Measurements from ENCODE around the gene GHRH. TPM values are rescaled to one million over a fixed set of nuclear protein-coding genes. Genes with fewer than 3 reads are reported as not detected.

The GHRH gene
- total RNA-seq, 1 donor from 2014 or later = not detected

DNA sequence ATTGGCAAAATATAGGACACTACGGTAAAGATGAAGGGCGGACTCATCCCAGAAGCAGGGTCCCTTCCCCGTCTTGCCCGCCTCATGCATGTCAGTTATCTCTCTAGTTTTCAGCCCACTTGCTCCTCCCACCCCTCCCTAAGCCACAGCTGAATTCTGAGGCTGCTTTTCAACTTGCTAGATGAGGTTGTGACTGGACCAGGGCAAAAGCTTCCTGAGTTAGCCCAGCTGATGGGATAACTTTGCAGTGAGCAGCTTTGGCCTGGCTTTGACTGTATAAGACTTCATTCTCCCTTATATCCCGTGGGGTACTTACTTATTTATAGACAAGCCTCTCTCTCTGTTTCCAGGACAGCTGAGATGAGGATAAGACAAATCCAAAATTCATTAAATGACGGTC, 23.2 kb downstream of the GHRH start:
- H3K36me3 ChIP-seq = peaks cover 0 to 62% of the 10 kb centered on the region in 2 donors
- peaks cover 19% of the 10 kb centered on the region for H3K4me1 ChIP-seq
- no peak for DNase-seq (ENCODE audit: extremely low spot score in 2 of 2)
- H3K27ac ChIP-seq = no peak overlapping the region
- no peak for TF ChIP-seq CTCF (IDR thresholded peaks at IDR 0.05)
- H3K9me3 ChIP-seq = no peaks in the 10 kb centered on the region
- no peaks in the 10 kb centered on the region for H3K27me3 ChIP-seq
- intact Hi-C loops (cut with DNase I) = no loop called here
- no peak overlapping the region for H3K4me3 ChIP-seq

- Histone ChIP-seq H3K27me3 (no peaks in the 10 kb centered on the region), H3K36me3 (peaks cover 0 to 69% of the 10 kb centered on the region in 2 donors), H3K4me3 (no peak overlapping the region), H3K27ac (no peak overlapping the region), H3K9me3 (no peaks in the 10 kb centered on the region), H3K4me1 (peaks cover 19% of the 10 kb centered on the region)
- intact Hi-C loops (cut with DNase I) = no loop called here
- no peak for TF ChIP-seq POLR2AphosphoS5 (IDR thresholded peaks at IDR 0.05; ENCODE audit: insufficient read depth in 1 of 2, low read depth in 1 of 2)
- no peak for TF ChIP-seq POLR2A (IDR thresholded peaks at IDR 0.05)
- no peak for DNase-seq (ENCODE audit: extremely low spot score in 2 of 2)
Observed at GRCh38 chr20:37237656-37238055, 24.0 kb downstream of the GHRH start.

DNA sequence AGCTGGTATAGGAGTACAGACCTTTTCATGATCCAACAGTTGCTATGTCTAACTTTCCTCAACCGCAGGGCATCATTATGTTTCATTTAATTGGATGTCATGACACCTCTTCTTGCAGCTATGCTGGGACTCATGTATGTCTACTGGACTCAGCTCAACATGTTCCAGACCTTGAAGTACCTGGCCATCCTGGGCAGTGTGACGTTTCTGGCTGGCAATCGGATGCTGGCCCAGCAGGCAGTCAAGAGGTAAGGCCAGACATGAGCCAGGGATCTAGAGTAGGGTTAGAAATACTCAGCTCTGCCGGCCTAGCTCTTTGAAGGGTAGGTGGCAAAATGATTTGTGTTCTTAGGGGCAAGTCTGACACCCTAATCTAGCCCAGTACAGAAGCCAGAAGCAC, 25.2 kb downstream of the GHRH start:
- no peak for DNase-seq (ENCODE audit: extremely low spot score in 2 of 2)
- peaks cover 19% of the 10 kb centered on the region for H3K4me1 ChIP-seq
- TF ChIP-seq POLR2A (IDR thresholded peaks at IDR 0.05) = no peak
- no peak for TF ChIP-seq POLR2AphosphoS5 (IDR thresholded peaks at IDR 0.05; ENCODE audit: insufficient read depth in 1 of 2, low read depth in 1 of 2)
- no peak for TF ChIP-seq CTCF (IDR thresholded peaks at IDR 0.05)
- no peaks in the 10 kb centered on the region for H3K27me3 ChIP-seq
- H3K36me3 ChIP-seq = peaks cover 0 to 66% of the 10 kb centered on the region in 2 donors
- no peak overlapping the region for H3K27ac ChIP-seq
- no peaks in the 10 kb centered on the region for H3K9me3 ChIP-seq
- intact Hi-C loops (cut with DNase I) = no loop called here
- H3K4me3 ChIP-seq = no peak overlapping the region

GRCh38 chr20:37235065-37235464, 26.5 kb downstream of the GHRH start:
- Histone ChIP-seq H3K27ac (no peak overlapping the region), H3K4me3 (no peak overlapping the region), H3K4me1 (peaks cover 19% of the 10 kb centered on the region), H3K9me3 (no peaks in the 10 kb centered on the region), H3K36me3 (peaks cover 0 to 78% of the 10 kb centered on the region in 2 donors), H3K27me3 (no peaks in the 10 kb centered on the region)
- TF ChIP-seq POLR2A (IDR thresholded peaks at IDR 0.05) = no peak
- no peak for TF ChIP-seq POLR2AphosphoS5 (IDR thresholded peaks at IDR 0.05; ENCODE audit: insufficient read depth in 1 of 2, low read depth in 1 of 2)
- no peak for TF ChIP-seq CTCF (IDR thresholded peaks at IDR 0.05)
- intact Hi-C loops (cut with DNase I) = no loop called here
- no peak for DNase-seq (ENCODE audit: extremely low spot score in 2 of 2)

GRCh38 chr20:37234254-37234581, 27.4 kb downstream of the GHRH start:
- no peaks in the 10 kb centered on the region for H3K27me3 ChIP-seq
- DNase-seq (ENCODE audit: extremely low spot score in 2 of 2) = no peak
- H3K9me3 ChIP-seq = no peaks in the 10 kb centered on the region
- intact Hi-C loops (cut with DNase I) = no loop called here
- peaks cover 13% of the 10 kb centered on the region for H3K4me1 ChIP-seq
- no peak overlapping the region for H3K4me3 ChIP-seq
- peaks cover 0 to 87% of the 10 kb centered on the region in 2 donors for H3K36me3 ChIP-seq
- H3K27ac ChIP-seq = no peak overlapping the region
- TF ChIP-seq POLR2A (IDR thresholded peaks at IDR 0.05) (no peak), CTCF (IDR thresholded peaks at IDR 0.05) (no peak), POLR2AphosphoS5 (IDR thresholded peaks at IDR 0.05; ENCODE audit: insufficient read depth in 1 of 2, low read depth in 1 of 2) (no peak)

Measured in vagina (tissue), 2 donors.